Breast epithelium (tissue), 4 donors: ENCODE measurements around the gene TRH. TPM values are rescaled to one million over a fixed set of nuclear protein-coding genes. Genes with fewer than 3 reads are reported as not detected.
A peak's percentile ranks its signal among the peaks of the same experiment; 100 is the strongest.

Experiments
- DNase-seq, 2 donors: peaks; one replicate each; pipeline ENCODE4 v3.0.0-alpha.2; 2019; ENCODE audit warnings: low spot score in 2 of 2
- H3K27ac ChIP-seq, 2 donors: fragments of 200-600 bp; sonication (generic) in 1 of 2; one replicate each; pipeline ENCODE4 v1.5.1; 2016 to 2019; ENCODE audit warnings: mild to moderate bottlenecking in 1 of 2
- H3K27me3 ChIP-seq, 2 donors: fragments of 200-600 bp; sonication (generic) in 1 of 2; one replicate each; pipeline versions ENCODE4 v1.5.1 to v1.6.0; 2017 to 2019; ENCODE audit warnings: control low read depth in 1 of 2, mild to moderate bottlenecking in 1 of 2
- H3K36me3 ChIP-seq: fragments of 200-600 bp; one replicate; pipeline ENCODE4 v1.5.1; 2019
- H3K4me1 ChIP-seq, 2 donors: fragments of 200-600 bp; sonication (generic); one replicate each; pipeline ENCODE4 v1.5.1; 2016 to 2019; ENCODE audit warnings: control low read depth in 1 of 2
- H3K4me3 ChIP-seq, 3 donors: fragments of 200-600 bp; sonication (generic); 1 replicate in 2 of 3; 2 replicates in 1 of 3; pipeline ENCODE4 v1.5.1; 2016 to 2019; ENCODE audit warnings: mild to moderate bottlenecking in 3 of 3, moderate library complexity in 2 of 3
- H3K9me3 ChIP-seq, 2 donors: fragments of 200-600 bp; sonication (generic) in 1 of 2; one replicate each; pipeline ENCODE4 v1.5.1; 2016 to 2019; ENCODE audit warnings: control low read depth in 1 of 2
- CTCF ChIP-seq, 3 donors: fragments of 450-650 bp; IDR thresholded peaks; one replicate each; pipeline ENCODE4 v1.5.1; 2016 to 2017; ENCODE audit warnings: antibody characterized with exemption in 3 of 3, mild to moderate bottlenecking in 3 of 3, moderate library complexity in 3 of 3
- POLR2A ChIP-seq: fragments of 450-650 bp; IDR thresholded peaks from one replicate; pipeline ENCODE4 v1.6.1; 2016; ENCODE audit warnings: antibody characterized with exemption, mild to moderate bottlenecking, moderate library complexity
- POLR2AphosphoS5 ChIP-seq, 3 donors: sonication (generic); formaldehyde crosslinking; IDR thresholded peaks; one replicate each; pipeline ENCODE4 v1.6.1; 2017; ENCODE audit warnings: antibody characterized with exemption in 3 of 3
- intact Hi-C: fragments of 100-400 bp; cut with DNase I; formaldehyde crosslinking; loops from one replicate; pipeline ENCODE4 v1.15.1; 2023; ENCODE audit warnings: low total_unique reads
- total RNA-seq, 3 donors: library from RNA; depleted of rRNA; stranded (reverse); fragments of >200 nt; gene quantifications; one replicate each; pipeline ENCODE4 v1.1.0, GENCODE V29; 2016

Gene TRH
- total RNA-seq, 3 donors from 2014 or later: not detected

GRCh38 chr3:129936757-129937156 is 37.8 kb upstream of the TRH start:
- peak in 1 of 2 donors; percentile 43 for DNase-seq
- intact Hi-C loops: no loop called here
- H3K4me3 ChIP-seq: peak overlapping the region; percentile 36 to 70 (median 52)
- H3K4me1 ChIP-seq: no peaks in the 10 kb centered on the region
- H3K27ac ChIP-seq: peak overlapping the region; percentile 69 to 74
- no peaks in the 10 kb centered on the region for H3K36me3 ChIP-seq
- no peaks in the 10 kb centered on the region for H3K27me3 ChIP-seq
- no peaks in the 10 kb centered on the region for H3K9me3 ChIP-seq
- TF ChIP-seq POLR2A (no peak), CTCF (IDR thresholded peaks at IDR 0.05) (no peak), POLR2AphosphoS5 (IDR thresholded peaks at IDR 0.05) (no peak)

- DNase-seq: no peak
- TF ChIP-seq POLR2AphosphoS5 (IDR thresholded peaks at IDR 0.05): no peak
- TF ChIP-seq POLR2A: no peak
- TF ChIP-seq CTCF (IDR thresholded peaks at IDR 0.05): no peak
- Histone ChIP-seq H3K4me3 (no peak overlapping the region), H3K27me3 (no peaks in the 10 kb centered on the region), H3K27ac (no peak overlapping the region), H3K36me3 (no peaks in the 10 kb centered on the region), H3K9me3 (no peaks in the 10 kb centered on the region), H3K4me1 (no peaks in the 10 kb centered on the region)
- intact Hi-C loops: no loop called here
Measured at GRCh38 chr3:129937717-129938116, 36.8 kb upstream of the TRH start.

GRCh38 chr3:129938140-129938930 is 36.2 kb upstream of the TRH start:
- H3K4me1 ChIP-seq: no peaks in the 10 kb centered on the region
- intact Hi-C loops: no loop called here
- DNase-seq: no peak

GRCh38 chr3:129940086-129940485 is 34.4 kb upstream of the TRH start:
- intact Hi-C loops: no loop called here
- DNase-seq: no peak

More at GRCh38 chr3:129938140-129938930, 36.2 kb upstream of the TRH start:
- Histone ChIP-seq H3K4me3 (no peak overlapping the region), H3K27me3 (no peaks in the 10 kb centered on the region), H3K36me3 (no peaks in the 10 kb centered on the region), H3K9me3 (no peaks in the 10 kb centered on the region), H3K27ac (no peak overlapping the region)
- TF ChIP-seq POLR2AphosphoS5 (IDR thresholded peaks at IDR 0.05) (no peak), POLR2A (no peak), CTCF (IDR thresholded peaks at IDR 0.05) (peak in 2 of 3 donors; percentile 11 to 24)

More at GRCh38 chr3:129940086-129940485, 34.4 kb upstream of the TRH start:
- Histone ChIP-seq H3K9me3 (no peaks in the 10 kb centered on the region), H3K4me3 (no peak overlapping the region), H3K27ac (no peak overlapping the region), H3K36me3 (no peaks in the 10 kb centered on the region), H3K4me1 (no peaks in the 10 kb centered on the region), H3K27me3 (no peaks in the 10 kb centered on the region)
- TF ChIP-seq POLR2AphosphoS5 (IDR thresholded peaks at IDR 0.05): no peak
- TF ChIP-seq POLR2A: no peak
- no peak for TF ChIP-seq CTCF (IDR thresholded peaks at IDR 0.05)
